IMR-90 (cell line): Measurements from ENCODE around the gene ZFHX3. TPM values are rescaled to one million over a fixed set of nuclear protein-coding genes. Genes with fewer than 3 reads are reported as not detected.

Experiments
- ATAC-seq: fragments of 200-7000 bp; cut with Tn5 transposase; 2 replicates; pipeline ENCODE4 v1.9.1; 2020; ENCODE audit warnings: low read depth, mild to moderate bottlenecking, moderate library complexity
- BruUV-seq: library from RNA; stranded (reverse); fragments of 400-500 nt; replicated peaks from 2 replicates; lab custom pipeline; 2021; lab: Mats Ljungman, UMichigan
- CTCF ChIA-PET: fragments of 300-600 bp; formaldehyde crosslinking; extraction: SDS; loops from one replicate; lab custom pipeline; 2021; ENCODE audit warnings: antibody characterized with exemption; lab: Yijun Ruan, JAX
- POLR2A ChIA-PET: fragments of 300-600 bp; sonication (Branson Sonifier 250); formaldehyde crosslinking; loops from one replicate; lab custom pipeline; 2022; ENCODE audit warnings: antibody characterized with exemption; ENCODE audit not compliant: unreplicated experiment; lab: Charles Lee
- DNase-seq: peaks from one replicate; pipeline ENCODE4 v3.0.0; 2013
- H2AFZ ChIP-seq: replicated peaks from 2 replicates; pipeline ENCODE3; 2013; ENCODE audit warnings: low read length, mild to moderate bottlenecking; ENCODE audit not compliant: poor library complexity
- H2AK5ac ChIP-seq: 2 replicates; pipeline ENCODE4 v1.6.1; 2013; ENCODE audit warnings: low read depth, low read length, inconsistent platforms
- H2AK9ac ChIP-seq: replicated peaks from 2 replicates; pipeline ENCODE3; 2013; ENCODE audit warnings: mild to moderate bottlenecking, low read depth, low read length, moderate library complexity; ENCODE audit not compliant: poor library complexity
- H2BK120ac ChIP-seq: 2 replicates; pipeline ENCODE4 v1.6.1; 2013; ENCODE audit warnings: low read depth, low read length, inconsistent platforms
- H2BK15ac ChIP-seq: 3 replicates; pipeline ENCODE4 v1.6.1; 2013; ENCODE audit warnings: low read depth, low read length, inconsistent platforms
- H2BK20ac ChIP-seq: 2 replicates; pipeline ENCODE4 v1.6.1; 2013; ENCODE audit warnings: low read depth, mild to moderate bottlenecking, inconsistent platforms, low read length, moderate library complexity
- H2BK5ac ChIP-seq: 2 replicates; pipeline ENCODE4 v1.6.1; 2013; ENCODE audit warnings: mild to moderate bottlenecking, low read depth, low read length, inconsistent platforms; ENCODE audit not compliant: poor library complexity, severe bottlenecking
- H3K14ac ChIP-seq: replicated peaks from 2 replicates; pipeline ENCODE4 v1.6.1; 2013; ENCODE audit warnings: low read depth, low read length, inconsistent platforms
- H3K18ac ChIP-seq: 2 replicates; pipeline ENCODE4 v1.6.1; 2013; ENCODE audit warnings: low read depth, low read length, control low read depth
- H3K23ac ChIP-seq: 2 replicates; pipeline ENCODE4 v1.6.1; 2013; ENCODE audit warnings: low read depth, low read length, inconsistent platforms
- H3K27ac ChIP-seq: 2 replicates; pipeline ENCODE4 v1.5.1; 2013; ENCODE audit warnings: mild to moderate bottlenecking, control low read depth, low read length; ENCODE audit not compliant: insufficient read depth
- H3K27me3 ChIP-seq: 2 replicates; pipeline ENCODE4 v1.6.1; 2013; ENCODE audit warnings: low read length; ENCODE audit not compliant: control insufficient read depth, insufficient read depth
- H3K36me3 ChIP-seq: 2 replicates; pipeline ENCODE4 v1.6.1; 2013; ENCODE audit warnings: low read length, mixed read lengths; ENCODE audit not compliant: control insufficient read depth, insufficient read depth
- H3K4ac ChIP-seq: 2 replicates; pipeline ENCODE4 v1.6.1; 2013; ENCODE audit warnings: low read depth, low read length, inconsistent platforms
- H3K4me1 ChIP-seq: 2 replicates; pipeline ENCODE4 v1.6.1; 2013; ENCODE audit warnings: low read length, mixed read lengths; ENCODE audit not compliant: control insufficient read depth, insufficient read depth
- H3K4me2 ChIP-seq: 2 replicates; pipeline ENCODE4 v1.6.1; 2013; ENCODE audit warnings: low read depth, mild to moderate bottlenecking, control low read depth, low read length, moderate library complexity
- H3K4me3 ChIP-seq: 2 replicates; pipeline ENCODE4 v1.5.1; 2013; ENCODE audit warnings: low read depth, mild to moderate bottlenecking, control low read depth, low read length, moderate library complexity; ENCODE audit not compliant: insufficient read depth
- H3K56ac ChIP-seq: 2 replicates; pipeline ENCODE4 v1.6.1; 2013; ENCODE audit warnings: low read length, inconsistent platforms; ENCODE audit not compliant: insufficient read depth; ENCODE audit errors: extremely low read depth
- H3K79me1 ChIP-seq, 2 experiments: 2 replicates each; pipeline ENCODE4 v1.6.1; 2013; ENCODE audit warnings: low read length in 2 of 2, inconsistent platforms in 1 of 2, low read depth in 1 of 2
- H3K9ac ChIP-seq: 2 replicates; pipeline ENCODE4 v1.6.1; 2013; ENCODE audit warnings: low read depth, low read length, control low read depth
- H3K9me1 ChIP-seq: 2 replicates; pipeline ENCODE4 v1.6.1; 2013; ENCODE audit warnings: low read length, inconsistent platforms; ENCODE audit not compliant: insufficient read depth
- H3K9me3 ChIP-seq: 2 replicates; pipeline ENCODE4 v1.6.1; 2013; ENCODE audit warnings: low read length; ENCODE audit not compliant: control insufficient read depth, insufficient read depth
- H4K20me1 ChIP-seq: 2 replicates; pipeline ENCODE4 v1.6.1; 2013; ENCODE audit warnings: low read length, inconsistent platforms; ENCODE audit not compliant: insufficient read depth
- H4K5ac ChIP-seq: 2 replicates; pipeline ENCODE4 v1.6.1; 2013; ENCODE audit warnings: mild to moderate bottlenecking, low read depth, low read length, control low read depth
- H4K8ac ChIP-seq, 2 experiments: 2 replicates each; pipeline ENCODE4 v1.6.1; 2013; ENCODE audit warnings: low read depth in 2 of 2, low read length in 2 of 2, control low read depth in 1 of 2, inconsistent platforms in 1 of 2
- H4K91ac ChIP-seq: 2 replicates; pipeline ENCODE4 v1.6.1; 2013; ENCODE audit warnings: low read depth, low read length, inconsistent platforms; ENCODE audit not compliant: insufficient read depth
- ELK1 ChIP-seq: fragments of 150-350 bp; IDR thresholded peaks from 2 replicates; pipeline ENCODE4 v1.6.1; 2016; ENCODE audit warnings: low read depth, mild to moderate bottlenecking, low read length, moderate library complexity, borderline replicate concordance
- MAZ ChIP-seq: IDR thresholded peaks from 2 replicates; pipeline ENCODE4 v1.6.1; 2012; ENCODE audit warnings: low read depth, mild to moderate bottlenecking, low read length, improper control_type of control experiment, moderate library complexity, borderline replicate concordance
- WGBS, 2 experiments: methylation state at CpG; one replicate each; pipeline versions ENCODE4 v1.1.5 to v1.1.7; 2013; ENCODE audit warnings: missing lambda C conversion rate in 2 of 2; ENCODE audit not compliant: insufficient read length in 1 of 2; ENCODE audit errors: extremely low coverage in 2 of 2; 5-methylcytosine and 5-hydroxymethylcytosine counted together
- dilution Hi-C: fragments of 300-500 bp; cut with HindIII; formaldehyde crosslinking; loops from one replicate; pipeline ENCODE4 v1.14.3; 2018; ENCODE audit warnings: low sequenced_read_pairs; ENCODE audit not compliant: unreplicated experiment
- in situ Hi-C: fragments of 300-500 bp; cut with MboI; formaldehyde crosslinking; loops from 3 replicates; pipeline ENCODE4 v1.14.3; 2019; ENCODE audit warnings: low sequenced_read_pairs, inconsistent platforms, mixed read lengths
- intact Hi-C: fragments of 100-400 bp; cut with micrococcal nuclease; formaldehyde crosslinking; loops from 2 replicates; pipeline ENCODE4 v1.10.0; 2022
- polyA plus RNA-seq, 3 experiments: library from polyadenylated mRNA; depleted of rRNA; stranded (reverse); fragments of >200 nt; gene quantifications; 2 replicates each; pipeline ENCODE4 v1.2.3, GENCODE V29; 2012; ENCODE audit warnings: low replicate concordance in 1 of 3
- total RNA-seq: library from RNA; depleted of rRNA; stranded (reverse); fragments of >200 nt; gene quantifications from 2 replicates; pipeline ENCODE4 v1.2.3, GENCODE V29; 2012

The ZFHX3 gene
- total and polyA plus RNA-seq, 2 of the 4 experiments (the other 2 are of a cell fraction), result 1.4 to 1.7 TPM

GRCh38 chr16:72815348-72816318, 232.3 kb downstream of the ZFHX3 start:
- TF ChIP-seq MAZ (no peak), ELK1 (no peak)
- H3K18ac ChIP-seq, result no peak overlapping the region
- H3K23ac ChIP-seq, result no peak overlapping the region
- no peak overlapping the region for H2BK15ac ChIP-seq
- H3K9ac ChIP-seq, result no peak overlapping the region
- no peak overlapping the region for H2BK120ac ChIP-seq
- no CpG with 5 or more reads among the region's 5 CpGs for WGBS, 2 experiments
- no peak overlapping the region for H3K4ac ChIP-seq
- H2BK20ac ChIP-seq, result no peak overlapping the region
- peak; percentile 15 for DNase-seq
- intact Hi-C loops (no loop called here), in situ Hi-C loops (no loop called here), dilution Hi-C loops (no loop called here)
- H4K5ac ChIP-seq, result no peak overlapping the region
- POLR2A ChIA-PET, result no interaction called here
- H2AK5ac ChIP-seq, result no peak overlapping the region
- no peak overlapping the region for H3K14ac ChIP-seq
- H4K8ac ChIP-seq, result no peak overlapping the region
- H4K20me1 ChIP-seq, result no peaks in the 10 kb centered on the region
- no peak overlapping the region for H3K27ac ChIP-seq
- no peak overlapping the region for H3K4me2 ChIP-seq
- no peak overlapping the region for H2BK5ac ChIP-seq
- no peak overlapping the region for H3K4me3 ChIP-seq
- peaks cover 0 to 13% of the 10 kb centered on the region in 2 experiments; a peak in 3 of 4 replicates for H3K79me1 ChIP-seq
- no peak overlapping the region for H3K56ac ChIP-seq
- peaks cover 10% of the 10 kb centered on the region for H3K4me1 ChIP-seq
- no peak; the same call in 1 of the 2 replicates for ATAC-seq
- no peak overlapping the region for H2AK9ac ChIP-seq
- peaks cover 24% of the 10 kb centered on the region for H3K9me1 ChIP-seq
- H4K91ac ChIP-seq, result no peak overlapping the region
- H3K9me3 ChIP-seq, result no peaks in the 10 kb centered on the region
- CTCF ChIA-PET, result interaction anchor here (0.7 kb wide), 1 partner anchor 38 kb away, joined by 4 read pairs; no protein-coding TSS in a partner anchor
- BruUV-seq, result no TSS peak
- no peak overlapping the region for H2AFZ ChIP-seq
- H3K27me3 ChIP-seq, result no peaks in the 10 kb centered on the region
- peaks cover 7% of the 10 kb centered on the region for H3K36me3 ChIP-seq
